WI38 (cell line): ENCODE data around the gene ATXN7L2.
A peak's percentile ranks its signal among the peaks of the same experiment; 100 is the strongest.

Experiments
- H3K4me3 ChIP-seq: 2 replicates; pipeline ENCODE4 v1.5.1; 2011; ENCODE audit warnings: low read depth, mild to moderate bottlenecking, control low read depth, low read length
- TF ChIP-seq, protein P1 (sequence below): IDR thresholded peaks from 2 replicates; pipeline ENCODE4 v1.5.1; 2012; ENCODE audit warnings: low read depth, mild to moderate bottlenecking, control low read depth, low read length

Gene ATXN7L2

DNA sequence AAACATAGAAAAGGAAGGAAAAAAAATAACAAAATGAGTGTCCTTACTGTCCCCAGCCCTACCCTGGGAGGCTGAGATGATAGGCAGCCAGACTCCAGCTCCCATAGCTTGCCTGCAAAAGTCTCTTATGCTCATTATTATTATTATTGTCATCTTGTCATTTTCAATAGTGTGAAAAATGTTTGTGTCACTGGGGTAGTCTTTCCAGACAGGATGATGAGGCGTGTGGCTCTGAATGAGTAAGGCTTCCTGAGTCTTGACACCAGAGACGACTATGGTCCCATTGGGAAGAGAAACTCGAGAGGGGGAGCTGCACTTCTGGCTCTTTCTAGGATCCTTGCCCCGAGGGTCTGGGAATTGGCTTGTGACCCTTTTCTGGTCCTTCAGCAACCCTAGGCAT is 9.1 kb downstream of the ATXN7L2 start:
- H3K4me3 ChIP-seq: no peak overlapping the region
- TF ChIP-seq, protein P1, sequence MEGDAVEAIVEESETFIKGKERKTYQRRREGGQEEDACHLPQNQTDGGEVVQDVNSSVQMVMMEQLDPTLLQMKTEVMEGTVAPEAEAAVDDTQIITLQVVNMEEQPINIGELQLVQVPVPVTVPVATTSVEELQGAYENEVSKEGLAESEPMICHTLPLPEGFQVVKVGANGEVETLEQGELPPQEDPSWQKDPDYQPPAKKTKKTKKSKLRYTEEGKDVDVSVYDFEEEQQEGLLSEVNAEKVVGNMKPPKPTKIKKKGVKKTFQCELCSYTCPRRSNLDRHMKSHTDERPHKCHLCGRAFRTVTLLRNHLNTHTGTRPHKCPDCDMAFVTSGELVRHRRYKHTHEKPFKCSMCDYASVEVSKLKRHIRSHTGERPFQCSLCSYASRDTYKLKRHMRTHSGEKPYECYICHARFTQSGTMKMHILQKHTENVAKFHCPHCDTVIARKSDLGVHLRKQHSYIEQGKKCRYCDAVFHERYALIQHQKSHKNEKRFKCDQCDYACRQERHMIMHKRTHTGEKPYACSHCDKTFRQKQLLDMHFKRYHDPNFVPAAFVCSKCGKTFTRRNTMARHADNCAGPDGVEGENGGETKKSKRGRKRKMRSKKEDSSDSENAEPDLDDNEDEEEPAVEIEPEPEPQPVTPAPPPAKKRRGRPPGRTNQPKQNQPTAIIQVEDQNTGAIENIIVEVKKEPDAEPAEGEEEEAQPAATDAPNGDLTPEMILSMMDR: no peak

DNA sequence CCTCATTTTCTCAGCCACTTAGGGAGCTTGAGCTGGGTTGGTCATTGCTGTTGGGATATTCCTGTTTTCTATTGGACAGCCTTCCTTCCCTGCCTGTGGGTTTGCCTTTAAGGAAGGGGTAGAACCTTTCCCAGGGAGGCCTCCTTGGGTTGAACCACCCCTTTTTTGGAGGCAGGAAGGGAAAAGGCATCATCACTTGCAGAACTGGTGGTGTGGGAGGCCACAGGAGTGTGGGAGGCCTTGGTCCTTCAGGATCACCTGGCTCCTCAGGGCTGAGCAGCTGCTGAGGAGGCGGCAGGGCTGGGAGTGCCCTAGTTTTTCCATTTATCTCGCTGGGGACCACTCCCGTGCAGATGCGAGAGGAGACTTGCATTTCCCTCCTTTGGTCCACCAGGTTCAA is 9.5 kb downstream of the ATXN7L2 start:
- H3K4me3 ChIP-seq: no peak overlapping the region
- TF ChIP-seq, protein P1: no peak

DNA sequence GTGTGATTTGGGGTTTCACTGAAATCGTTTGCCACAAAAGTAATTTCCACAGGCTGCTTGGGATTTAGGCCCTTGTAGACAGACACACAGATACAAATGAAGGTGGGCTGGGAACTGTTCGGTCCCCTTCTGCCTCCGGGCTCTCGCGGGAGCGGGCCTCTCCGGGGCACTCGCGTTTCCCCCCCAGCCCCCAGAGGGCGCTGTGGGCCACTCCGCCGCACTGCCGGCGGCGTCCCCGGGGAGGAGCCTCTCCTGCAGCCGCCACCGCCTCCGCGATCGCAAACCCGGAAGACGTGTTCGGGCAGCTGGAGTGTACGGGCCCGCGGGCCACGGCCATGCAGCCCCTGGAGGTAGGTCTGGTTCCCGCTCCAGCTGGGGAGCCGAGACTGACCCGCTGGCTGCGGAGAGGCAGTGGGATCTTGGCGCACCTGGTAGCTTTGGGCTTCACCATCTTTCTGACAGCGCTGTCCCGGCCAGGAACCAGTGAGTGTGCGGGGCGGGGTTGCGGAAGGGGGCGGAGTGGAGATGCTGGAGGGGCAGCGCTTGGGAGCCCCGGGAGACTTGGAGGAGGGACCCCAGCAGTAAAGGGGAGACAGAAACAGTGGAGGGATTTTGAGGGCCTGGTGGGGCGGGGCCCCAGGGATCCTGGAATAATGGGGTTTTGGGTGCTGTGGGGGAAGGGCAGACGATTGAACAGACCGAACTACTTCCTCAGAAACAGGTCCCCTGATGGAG is 10.3 kb downstream of the ATXN7L2 start, which contains the start of gene CYB561D1:
CYB561D1 (plus strand) TSS at position 290 of the 735 bp plus-strand sequence; CDS start at position 336, 46 bp downstream.
- peak within 1 kb of the TSS; percentile 91 for H3K4me3 ChIP-seq
- TF ChIP-seq, protein P1: peak; percentile 88

DNA sequence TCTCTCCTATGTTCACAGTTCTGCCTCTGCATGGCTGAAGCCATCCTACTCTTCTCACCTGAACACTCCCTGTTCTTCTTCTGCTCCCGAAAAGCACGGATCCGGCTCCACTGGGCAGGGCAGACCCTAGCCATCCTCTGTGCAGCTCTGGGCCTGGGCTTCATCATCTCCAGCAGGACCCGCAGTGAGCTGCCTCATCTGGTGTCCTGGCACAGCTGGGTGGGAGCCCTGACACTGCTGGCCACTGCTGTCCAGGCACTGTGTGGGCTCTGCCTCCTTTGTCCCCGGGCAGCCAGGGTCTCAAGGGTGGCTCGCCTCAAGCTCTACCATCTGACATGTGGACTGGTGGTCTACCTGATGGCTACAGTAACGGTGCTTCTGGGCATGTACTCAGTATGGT is 12.0 kb downstream of the ATXN7L2 start:
- no peak overlapping the region for H3K4me3 ChIP-seq
- TF ChIP-seq, protein P1: no peak

DNA sequence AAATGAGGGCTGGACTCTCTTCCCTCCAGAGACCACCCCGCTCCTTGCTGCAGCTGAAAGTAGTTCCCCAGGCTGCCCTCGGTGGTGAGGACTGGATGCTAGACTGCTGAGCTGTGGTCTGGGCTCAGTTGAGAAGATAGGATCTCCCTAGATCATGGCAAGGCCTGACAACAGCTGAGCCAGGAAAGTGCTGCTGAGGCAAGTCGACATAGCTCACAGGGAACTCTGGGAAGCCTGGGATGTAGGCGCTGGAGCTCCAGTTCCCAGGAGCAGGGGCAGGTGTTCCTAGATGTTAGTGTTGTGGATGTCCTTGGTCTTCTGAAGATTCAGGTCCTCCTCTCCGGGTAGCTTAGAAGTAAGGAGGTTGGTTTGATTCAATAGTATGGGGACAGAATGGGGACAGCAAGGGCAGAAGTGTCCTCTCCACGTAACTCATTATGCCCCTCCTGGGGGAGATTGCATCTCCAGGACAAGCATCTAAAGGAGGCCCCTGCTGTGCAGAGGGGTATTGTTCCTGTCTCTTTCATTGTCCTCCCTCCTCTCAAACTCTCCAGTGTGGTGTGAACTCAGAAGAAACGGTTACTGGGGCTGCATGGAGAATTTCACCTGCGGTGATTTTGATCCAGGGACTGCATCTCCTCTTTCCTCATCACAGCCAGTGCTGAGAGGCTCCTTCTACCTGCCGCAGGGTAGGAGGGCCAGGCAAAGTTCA is 13.9 kb downstream of the ATXN7L2 start:
- TF ChIP-seq, protein P1: no peak

DNA sequence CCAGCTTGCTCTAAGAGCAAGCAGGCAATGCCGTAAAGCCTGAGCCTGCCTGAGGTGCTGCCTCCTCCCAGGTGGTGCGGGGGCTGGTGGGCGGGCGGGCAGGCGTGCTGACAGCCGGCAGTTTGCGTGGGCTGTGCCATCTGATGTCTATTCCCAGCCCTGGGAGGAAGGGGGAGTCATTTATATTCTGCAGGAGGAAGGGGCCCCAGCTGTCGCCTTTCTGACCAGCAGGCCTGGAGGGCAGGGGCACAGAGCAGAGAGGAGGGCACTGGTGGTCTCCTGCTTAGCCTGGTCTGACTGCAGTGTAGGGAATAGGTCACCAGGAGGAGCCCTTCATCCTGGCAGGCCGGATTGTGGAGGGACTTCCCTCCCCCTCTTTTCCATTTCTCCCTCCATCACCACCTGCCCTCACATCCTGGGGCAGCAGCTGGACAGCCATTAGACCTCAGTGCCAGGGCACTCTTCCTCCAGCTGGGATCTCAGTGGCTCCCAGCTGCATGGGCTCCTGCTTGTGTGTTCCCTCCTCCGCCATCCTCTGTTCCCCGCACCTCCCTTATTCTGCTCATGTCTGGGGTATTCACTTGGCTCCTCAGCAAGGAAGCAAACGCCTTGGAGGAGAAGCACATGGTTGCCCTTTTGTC is 14.6 kb downstream of the ATXN7L2 start:
- TF ChIP-seq, protein P1: peak; percentile 54; the same call in 1 of the 2 replicates
- H3K4me3 ChIP-seq: no peak overlapping the region

More for the DNA sequence above, 13.9 kb downstream of the ATXN7L2 start:
- no peak overlapping the region for H3K4me3 ChIP-seq
